ENCODE results near the gene C2orf69. TPM values are rescaled to one million over a fixed set of nuclear protein-coding genes. Genes with fewer than 3 reads are reported as not detected.
"Not testable (repeated sequence)": the region's sequence is repeated elsewhere in the genome, so short reads cannot be mapped to it uniquely, and the experiment has no call there.

The C2orf69 gene
- total RNA-seq, 4 donors from 2014 or later, result 6.0 to 26.3 (median 13.2) TPM

- 75 to 80% methylated on average over 1 to 2 of the region's 2 CpGs for WGBS, 2 donors (ENCODE audit: low coverage in 1 of 2)
- Histone ChIP-seq H3K4me1 (peaks cover 2 to 10% (median 4%) of the 10 kb centered on the region in 4 donors), H3K27me3 (no peaks in the 10 kb centered on the region), H3K9me3 (no peaks in the 10 kb centered on the region), H3K36me3 (no peaks in the 10 kb centered on the region), H3K27ac (no peak overlapping the region), H3K4me3 (no peak overlapping the region)
- intact Hi-C loops (cut with DNase I; ENCODE audit: low total_unique reads), result no loop called here
- in situ Hi-C loops (cut with MboI; ENCODE audit: low pct_ligation_motif_present in 1 of 4, low pct_unique_long_range_greater_than_20kb in 1 of 4, low sequenced_read_pairs in 3 of 4), result no loop called here
- DNase-seq, result no peak
- no peak for TF ChIP-seq POLR2AphosphoS5 (IDR thresholded peaks at IDR 0.05)
- TF ChIP-seq CTCF (IDR thresholded peaks at IDR 0.05), result no peak
- no peak for TF ChIP-seq POLR2A (IDR thresholded peaks at IDR 0.05)
- TF ChIP-seq EP300 (IDR thresholded peaks at IDR 0.05; ENCODE audit: low read depth), result no peak
These were observed 3.9 kb upstream of the C2orf69 start for GRCh38 chr2:199907008-199907714.

DNA sequence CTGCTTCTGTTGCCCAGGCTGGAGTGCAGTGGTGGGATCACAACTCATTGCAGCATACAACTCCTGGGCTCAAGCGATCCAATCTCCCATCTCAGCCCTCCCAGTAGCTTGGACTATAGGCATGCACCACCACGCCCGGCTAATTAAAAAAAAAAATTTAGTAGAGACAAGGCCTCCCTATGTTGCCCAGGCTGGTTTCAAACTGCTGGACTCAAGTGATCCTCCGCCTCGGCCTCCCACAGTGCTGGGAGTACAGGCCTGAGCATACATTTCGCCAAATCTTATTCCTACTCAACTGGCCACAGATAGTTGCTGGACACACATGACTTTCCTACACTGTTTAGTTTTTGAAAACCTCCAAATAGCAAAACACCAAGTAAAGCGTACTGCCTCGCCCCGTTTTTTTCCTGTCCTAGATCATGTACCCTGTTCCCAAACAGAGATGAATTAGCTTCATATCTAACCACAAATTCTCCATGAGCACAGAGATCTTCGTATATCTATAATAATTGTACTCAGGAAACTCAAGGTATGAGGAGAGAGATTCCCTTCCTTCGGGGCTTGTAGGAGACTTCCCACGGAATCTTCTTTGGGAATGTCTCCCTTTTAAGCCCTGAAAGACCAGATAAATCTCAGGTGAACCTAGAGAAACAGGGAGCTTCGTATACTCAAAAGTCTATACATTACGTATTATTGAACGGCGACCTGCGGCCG, 598 bp upstream of the C2orf69 start:
- Histone ChIP-seq H3K36me3 (no peaks in the 10 kb centered on the region), H3K9me3 (no peaks in the 10 kb centered on the region), H3K4me1 (peaks cover 11 to 25% (median 17%) of the 10 kb centered on the region in 4 donors), H3K27me3 (no peaks in the 10 kb centered on the region), H3K27ac (peak overlapping the region; percentile 99), H3K4me3 (peak overlapping the region in 3 of 4 donors; percentile 76 to 95 (median 77))
- no peak for TF ChIP-seq POLR2A (IDR thresholded peaks at IDR 0.05)
- no peak for TF ChIP-seq CTCF (IDR thresholded peaks at IDR 0.05)
- no peak for TF ChIP-seq POLR2AphosphoS5 (IDR thresholded peaks at IDR 0.05)
- TF ChIP-seq EP300 (IDR thresholded peaks at IDR 0.05; ENCODE audit: low read depth), result no peak
- 53 to 73% methylated on average over 12 to 18 of the region's 18 CpGs for WGBS, 2 donors (ENCODE audit: low coverage in 1 of 2)
- DNase-seq, result no peak
- intact Hi-C loops (cut with DNase I; ENCODE audit: low total_unique reads) (no loop called here), in situ Hi-C loops (cut with MboI; ENCODE audit: low pct_ligation_motif_present in 1 of 4, low pct_unique_long_range_greater_than_20kb in 1 of 4, low sequenced_read_pairs in 3 of 4) (no loop called here)

GRCh38 chr2:199911877-199912161, 726 bp downstream of the C2orf69 start:
- Histone ChIP-seq H3K36me3 (peaks cover 0 to 6% (median 0%) of the 10 kb centered on the region in 4 donors), H3K4me3 (peak overlapping the region; percentile 76 to 95 (median 86)), H3K9me3 (no peaks in the 10 kb centered on the region), H3K27me3 (no peaks in the 10 kb centered on the region), H3K27ac (peak overlapping the region; percentile 99), H3K4me1 (peaks cover 11 to 25% (median 17%) of the 10 kb centered on the region in 4 donors)
- no peak for DNase-seq
- intact Hi-C loops (cut with DNase I; ENCODE audit: low total_unique reads) (no loop called here), in situ Hi-C loops (cut with MboI; ENCODE audit: low pct_ligation_motif_present in 1 of 4, low pct_unique_long_range_greater_than_20kb in 1 of 4, low sequenced_read_pairs in 3 of 4) (no loop called here)
- 0 to 4% methylated on average over 5 to 13 of the region's 13 CpGs for WGBS, 2 donors (ENCODE audit: low coverage in 1 of 2)
- TF ChIP-seq POLR2AphosphoS5 (IDR thresholded peaks at IDR 0.05) (no peak), CTCF (IDR thresholded peaks at IDR 0.05) (no peak), EP300 (IDR thresholded peaks at IDR 0.05; ENCODE audit: low read depth) (no peak), POLR2A (IDR thresholded peaks at IDR 0.05) (no peak)

DNA sequence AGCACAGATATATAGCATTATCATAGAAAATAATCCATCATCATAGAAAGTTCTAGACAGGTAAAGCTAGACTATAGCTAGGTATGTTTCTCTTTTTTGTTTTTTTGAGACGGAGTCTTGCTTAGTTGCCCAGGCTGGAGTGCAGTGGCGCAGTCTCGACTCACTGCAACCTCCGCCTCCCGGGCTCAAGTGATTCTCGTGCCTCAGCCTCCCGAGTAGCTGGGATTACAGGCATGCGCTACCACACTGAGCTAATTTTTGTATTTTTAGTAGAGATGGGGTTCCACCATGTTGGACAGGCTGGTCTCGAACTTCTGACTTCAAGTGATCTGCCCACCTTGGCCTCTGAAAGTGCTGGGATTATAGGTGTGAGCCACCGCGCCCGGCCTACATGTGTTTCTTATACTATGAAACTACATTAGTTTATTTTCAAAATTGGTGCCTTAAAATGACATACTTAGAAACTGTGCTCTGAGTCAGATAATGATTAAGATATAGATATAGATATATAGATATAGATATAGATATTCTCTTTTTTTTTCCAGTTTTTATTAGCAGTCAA, 1.5 kb downstream of the C2orf69 start:
- 76 to 90% methylated on average over 5 to 12 of the region's 12 CpGs for WGBS, 2 donors (ENCODE audit: low coverage in 1 of 2)
- H3K9me3 ChIP-seq; DNase-seq; intact Hi-C loops (cut with DNase I; ENCODE audit: low total_unique reads); in situ Hi-C loops (cut with MboI; ENCODE audit: low pct_ligation_motif_present in 1 of 4, low pct_unique_long_range_greater_than_20kb in 1 of 4, low sequenced_read_pairs in 3 of 4); H3K27me3 ChIP-seq: not testable (repeated sequence)
- peak overlapping the region in 3 of 4 donors; percentile 76 to 95 (median 77) for H3K4me3 ChIP-seq
- H3K4me1 ChIP-seq, result peaks cover 11 to 25% (median 17%) of the 10 kb centered on the region in 4 donors
- H3K27ac ChIP-seq, result peak overlapping the region; percentile 99
- H3K36me3 ChIP-seq, result peaks cover 0 to 10% (median 0%) of the 10 kb centered on the region in 4 donors

All from transverse colon (tissue), 4 donors.